Keratinocyte (primary cell): ENCODE measurements around the gene FAM53B. TPM values are rescaled to one million over a fixed set of nuclear protein-coding genes. Genes with fewer than 3 reads are reported as not detected.

Experiments used
- DNase-seq: peaks from one replicate; pipeline ENCODE4 v3.0.0-alpha.2; 2011; ENCODE audit warnings: low read depth, missing footprints, low spot score
- FAIRE-seq: peaks from 2 replicates; lab custom pipeline; 2011; peaks lifted over from hg19 to GRCh38; lab: Jason Lieb, UNC
- H2AFZ ChIP-seq: 2 replicates; pipeline ENCODE4 v1.6.0; 2012; ENCODE audit warnings: low read length, control low read depth, inconsistent platforms; ENCODE audit not compliant: control insufficient read depth
- H3K27ac ChIP-seq: 2 replicates; pipeline ENCODE4 v1.5.1; 2011; ENCODE audit warnings: low read length; ENCODE audit not compliant: control insufficient read depth, insufficient read depth
- H3K27me3 ChIP-seq: 3 replicates; pipeline ENCODE4 v1.6.0; 2011; ENCODE audit warnings: low read length; ENCODE audit not compliant: control insufficient read depth, insufficient read depth; ENCODE audit errors: extremely low read depth
- H3K36me3 ChIP-seq, 2 experiments: 2 replicates in 1 of 2; 3 replicates in 1 of 2; pipeline ENCODE4 v1.5.1; 2011; ENCODE audit warnings: low read length in 2 of 2, mild to moderate bottlenecking in 1 of 2; ENCODE audit not compliant: control insufficient read depth in 2 of 2, insufficient read depth in 2 of 2; ENCODE audit errors: extremely low read depth in 1 of 2
- H3K4me1 ChIP-seq: 3 replicates; pipeline ENCODE4 v1.5.1; 2011; ENCODE audit warnings: low read length; ENCODE audit not compliant: control insufficient read depth, insufficient read depth; ENCODE audit errors: extremely low read depth
- H3K4me2 ChIP-seq: 3 replicates; pipeline ENCODE4 v1.6.0; 2011; ENCODE audit warnings: low read depth, low read length; ENCODE audit not compliant: control insufficient read depth, insufficient read depth; ENCODE audit errors: extremely low read depth
- H3K4me3 ChIP-seq, 3 experiments: fragments of 200-600 bp in 1 of 3; sonication (generic) in 1 of 3; 2 replicates in 2 of 3; 3 replicates in 1 of 3; pipeline ENCODE4 v1.5.1; 2011 to 2016; ENCODE audit warnings: low read length in 3 of 3, mild to moderate bottlenecking in 3 of 3, control low read depth in 2 of 3, inconsistent platforms in 1 of 3, low read depth in 1 of 3, mixed read lengths in 1 of 3, mixed run types in 1 of 3, moderate library complexity in 1 of 3; ENCODE audit not compliant: control insufficient read depth in 2 of 3, insufficient read depth in 2 of 3; ENCODE audit errors: extremely low read depth in 1 of 3
- H3K79me2 ChIP-seq: 2 replicates; pipeline ENCODE4 v1.6.0; 2012; ENCODE audit warnings: low read length; ENCODE audit not compliant: control insufficient read depth, insufficient read depth
- H3K9ac ChIP-seq: 3 replicates; pipeline ENCODE4 v1.6.0; 2011; ENCODE audit warnings: low read length; ENCODE audit not compliant: control insufficient read depth, insufficient read depth; ENCODE audit errors: extremely low read depth
- H3K9me1 ChIP-seq: 3 replicates; pipeline ENCODE4 v1.6.0; 2011; ENCODE audit warnings: low read length; ENCODE audit not compliant: control insufficient read depth, insufficient read depth; ENCODE audit errors: extremely low read depth
- H3K9me3 ChIP-seq: 2 replicates; pipeline ENCODE4 v1.5.1; 2012; ENCODE audit warnings: low read depth, low read length; ENCODE audit not compliant: control insufficient read depth
- H4K20me1 ChIP-seq: 3 replicates; pipeline ENCODE4 v1.6.0; 2011; ENCODE audit warnings: low read length; ENCODE audit not compliant: control insufficient read depth, insufficient read depth; ENCODE audit errors: extremely low read depth
- EZH2 ChIP-seq: IDR thresholded peaks from one replicate; pipeline ENCODE4 v1.6.1; 2012; ENCODE audit warnings: inconsistent platforms, mild to moderate bottlenecking, low read length, moderate library complexity
- dilution Hi-C: fragments of 300-500 bp; cut with MboI; formaldehyde crosslinking; loops from one replicate; pipeline ENCODE4 v1.7.0; 2020; ENCODE audit warnings: low sequenced_read_pairs; ENCODE audit not compliant: extremely low pct_ligation_motif_present
- polyA plus RNA-seq, 5 experiments: library from polyadenylated mRNA; depleted of rRNA in 3 of 5; stranded (reverse) in 3 of 5; stranded (forward) in 1 of 5; unstranded in 1 of 5; fragments of >200 nt; gene quantifications; 1 replicate in 1 of 5; 2 replicates in 3 of 5; 3 replicates in 1 of 5; pipeline versions ENCODE4 v1.2.1 to v1.2.3, GENCODE V29; 2011 to 2012; ENCODE audit warnings: missing spikeins in 2 of 5, low read depth in 1 of 5, low replicate concordance in 1 of 5
- TF ChIP-seq, protein P1 (sequence below), 3 experiments: IDR thresholded peaks in 1 of 3; conservative IDR thresholded peaks in 1 of 3; optimal IDR thresholded peaks in 1 of 3; 2 replicates in 2 of 3; 3 replicates in 1 of 3; pipeline versions ENCODE3 to v1.5.1; 2011; ENCODE audit warnings: low read length in 3 of 3, mild to moderate bottlenecking in 3 of 3, moderate library complexity in 2 of 3, control low read depth in 1 of 3, inconsistent platforms in 1 of 3; ENCODE audit not compliant: insufficient read depth in 2 of 3; ENCODE audit errors: extremely low read depth in 1 of 3

The FAM53B gene
- polyA plus RNA-seq, 1 donor (not counting 4 experiments of a cell fraction or from before 2014, with no cell fraction given): 8.6 TPM

DNA sequence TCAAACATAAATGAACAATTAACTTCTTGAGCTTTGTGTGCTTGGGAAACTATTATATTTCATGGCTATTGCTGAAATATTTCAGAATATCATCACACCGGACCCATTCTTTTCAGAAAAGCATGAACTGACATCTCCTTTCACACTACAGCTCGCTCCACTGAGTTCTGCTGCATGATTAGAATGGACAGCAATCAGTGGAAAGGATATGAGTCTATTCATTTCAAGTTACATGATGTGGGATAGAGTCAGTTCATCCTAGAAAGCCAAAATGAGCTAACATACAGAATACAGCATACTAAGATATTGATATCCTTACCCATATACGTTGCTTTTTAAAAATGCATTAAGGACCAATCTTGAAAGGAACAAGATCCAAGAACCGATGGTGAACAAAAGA is 1.1 kb upstream of the FAM53B start:
- peaks cover 61% of the 10 kb centered on the region for H3K4me1 ChIP-seq
- H3K4me2 ChIP-seq: peak overlapping the region; percentile 45
- dilution Hi-C loops: no loop called here
- no peak overlapping the region for H3K4me3 ChIP-seq
- H3K9me1 ChIP-seq: no peaks in the 10 kb centered on the region
- no peaks in the 10 kb centered on the region for H4K20me1 ChIP-seq
- H2AFZ ChIP-seq: no peak overlapping the region
- no peaks in the 10 kb centered on the region for H3K27me3 ChIP-seq
- no peaks in the 10 kb centered on the region for H3K9me3 ChIP-seq
- FAIRE-seq: no peak
- peaks cover 0 to 4% of the 10 kb centered on the region in 2 experiments for H3K36me3 ChIP-seq
- TF ChIP-seq EZH2: no peak
- TF ChIP-seq, protein P1, sequence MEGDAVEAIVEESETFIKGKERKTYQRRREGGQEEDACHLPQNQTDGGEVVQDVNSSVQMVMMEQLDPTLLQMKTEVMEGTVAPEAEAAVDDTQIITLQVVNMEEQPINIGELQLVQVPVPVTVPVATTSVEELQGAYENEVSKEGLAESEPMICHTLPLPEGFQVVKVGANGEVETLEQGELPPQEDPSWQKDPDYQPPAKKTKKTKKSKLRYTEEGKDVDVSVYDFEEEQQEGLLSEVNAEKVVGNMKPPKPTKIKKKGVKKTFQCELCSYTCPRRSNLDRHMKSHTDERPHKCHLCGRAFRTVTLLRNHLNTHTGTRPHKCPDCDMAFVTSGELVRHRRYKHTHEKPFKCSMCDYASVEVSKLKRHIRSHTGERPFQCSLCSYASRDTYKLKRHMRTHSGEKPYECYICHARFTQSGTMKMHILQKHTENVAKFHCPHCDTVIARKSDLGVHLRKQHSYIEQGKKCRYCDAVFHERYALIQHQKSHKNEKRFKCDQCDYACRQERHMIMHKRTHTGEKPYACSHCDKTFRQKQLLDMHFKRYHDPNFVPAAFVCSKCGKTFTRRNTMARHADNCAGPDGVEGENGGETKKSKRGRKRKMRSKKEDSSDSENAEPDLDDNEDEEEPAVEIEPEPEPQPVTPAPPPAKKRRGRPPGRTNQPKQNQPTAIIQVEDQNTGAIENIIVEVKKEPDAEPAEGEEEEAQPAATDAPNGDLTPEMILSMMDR (optimal IDR thresholded peaks at IDR 0.05 in 1 of 3, IDR thresholded peaks at IDR 0.05 in 1 of 3, conservative IDR thresholded peaks at IDR 0.05 in 1 of 3; ENCODE audit: extremely low read depth in 1 of 3, insufficient read depth in 2 of 3, low read length in 3 of 3): no peak
- peaks cover 15% of the 10 kb centered on the region for H3K79me2 ChIP-seq
- H3K9ac ChIP-seq: peak overlapping the region; percentile 4
- H3K27ac ChIP-seq: peak overlapping the region; percentile 77
- DNase-seq: no peak

DNA sequence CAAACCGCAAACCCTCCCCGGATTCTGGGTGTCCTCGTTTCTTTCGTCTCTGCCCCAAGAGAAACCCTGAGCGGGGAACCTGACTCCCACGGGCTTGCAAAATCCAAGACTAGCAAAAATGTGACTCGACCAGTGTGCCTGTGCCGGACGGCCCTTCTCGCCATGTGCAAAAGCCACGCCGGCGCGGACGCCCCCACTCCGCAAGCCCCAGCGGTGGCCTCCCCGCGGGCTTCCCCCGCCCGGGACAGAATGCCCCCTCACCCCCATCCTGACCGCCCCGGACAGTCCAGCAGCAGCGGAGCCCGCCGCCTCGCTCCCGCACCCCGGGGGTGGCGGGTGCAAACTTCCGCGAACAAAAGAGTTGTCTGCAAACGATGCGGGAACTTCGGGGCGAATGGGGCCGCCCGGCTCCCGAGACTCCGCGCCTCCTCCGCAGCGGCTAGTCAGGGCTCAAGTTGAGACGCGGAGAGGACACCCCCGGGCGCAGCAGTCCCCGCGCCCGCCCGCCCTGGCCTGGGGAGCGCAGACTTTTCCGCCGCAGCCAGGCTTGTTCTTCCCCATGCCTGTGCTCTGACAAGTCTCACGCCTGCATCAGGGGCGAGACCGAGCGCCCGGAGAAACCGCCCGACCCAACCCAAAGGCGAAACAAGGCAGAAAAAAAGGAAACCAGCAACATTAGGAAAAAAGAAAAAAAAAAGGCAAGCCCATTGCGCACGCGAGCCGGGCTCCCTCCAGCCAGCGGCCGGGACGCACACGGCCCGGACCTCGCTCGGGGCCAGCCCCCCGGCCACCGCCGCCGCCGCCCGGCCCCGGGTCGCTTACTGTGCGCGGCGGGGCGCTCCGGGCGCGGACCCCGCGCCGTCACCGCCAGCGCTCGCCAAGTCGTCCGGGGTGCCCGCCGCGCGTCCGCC is 732 bp downstream of the FAM53B start:
- H3K9me3 ChIP-seq: no peaks in the 10 kb centered on the region
- H4K20me1 ChIP-seq: no peaks in the 10 kb centered on the region
- H3K27me3 ChIP-seq: no peaks in the 10 kb centered on the region
- H3K79me2 ChIP-seq: peaks cover 32% of the 10 kb centered on the region
- H3K9me1 ChIP-seq: no peaks in the 10 kb centered on the region
- TF ChIP-seq, protein P1 (optimal IDR thresholded peaks at IDR 0.05 in 1 of 3, IDR thresholded peaks at IDR 0.05 in 1 of 3, conservative IDR thresholded peaks at IDR 0.05 in 1 of 3; ENCODE audit: extremely low read depth in 1 of 3, insufficient read depth in 2 of 3, low read length in 3 of 3): no peak
- no peak for TF ChIP-seq EZH2
- H3K27ac ChIP-seq: peak overlapping the region; percentile 56
- dilution Hi-C loops: no loop called here
- H2AFZ ChIP-seq: no peak overlapping the region
- peaks cover 80% of the 10 kb centered on the region for H3K4me1 ChIP-seq
- H3K9ac ChIP-seq: peak overlapping the region; percentile 83
- H3K36me3 ChIP-seq: peaks cover 0 to 4% of the 10 kb centered on the region in 2 experiments
- H3K4me3 ChIP-seq: peak overlapping the region; percentile 77 to 90 (median 87)
- DNase-seq (no peak), FAIRE-seq (no peak)
- peak overlapping the region; percentile 98 for H3K4me2 ChIP-seq
